PC-9 (cell line): ENCODE data around the gene IRAG1.

Experiments
- CTCF ChIP-seq: fragments of 200-600 bp; sonication (generic); conservative IDR thresholded peaks from 2 replicates; pipeline ENCODE4 v1.6.1; 2017; ENCODE audit warnings: mixed run types, antibody characterized with exemption, mild to moderate bottlenecking, moderate library complexity
- EZH2 ChIP-seq: fragments of 200-600 bp; sonication (generic); IDR thresholded peaks from 2 replicates; pipeline ENCODE4 v1.8.0; 2017; ENCODE audit warnings: antibody characterized with exemption, low read depth

- no peak for TF ChIP-seq CTCF
- TF ChIP-seq EZH2: no peak
These were observed 37.5 kb downstream of the IRAG1 start for GRCh38 chr11:10655943-10656576.
